Thoracic aorta (tissue), 2 donors: Measurements from ENCODE around the gene APOM. TPM values are rescaled to one million over a fixed set of nuclear protein-coding genes. Genes with fewer than 3 reads are reported as not detected.

Experiments used
- ATAC-seq: fragments of 150-250 bp; one replicate; pipeline ENCODE4 v1.8.0; 2017; ENCODE audit warnings: low read depth; ENCODE audit not compliant: insufficient number of reproducible peaks, low FRiP score
- DNase-seq: peaks from one replicate; pipeline ENCODE4 v3.0.0-alpha.2; 2020; ENCODE audit warnings: low spot score
- H3K27ac ChIP-seq, 2 donors: fragments of 200-600 bp; sonication (generic); 1 replicate in 1 of 2; 2 replicates in 1 of 2; pipeline ENCODE4 v1.5.1; 2016; ENCODE audit warnings: mild to moderate bottlenecking in 2 of 2, moderate library complexity in 2 of 2
- H3K27me3 ChIP-seq: fragments of 200-600 bp; sonication (generic); replicated peaks from 2 replicates; pipeline ENCODE4 v1.6.0; 2016; ENCODE audit warnings: mild to moderate bottlenecking; ENCODE audit not compliant: insufficient read depth
- H3K36me3 ChIP-seq: fragments of 200-600 bp; sonication (generic); one replicate; pipeline ENCODE4 v1.5.1; 2016
- H3K4me1 ChIP-seq, 2 donors: fragments of 200-600 bp; sonication (generic); 1 replicate in 1 of 2; 2 replicates in 1 of 2; pipeline versions ENCODE4 v1.5.1 to v1.6.0; 2016; ENCODE audit warnings: low read depth in 2 of 2, mild to moderate bottlenecking in 1 of 2; ENCODE audit not compliant: control insufficient read depth in 1 of 2
- H3K4me3 ChIP-seq: fragments of 200-600 bp; sonication (generic); 2 replicates; pipeline ENCODE4 v1.5.1; 2016; ENCODE audit warnings: mild to moderate bottlenecking
- H3K9me3 ChIP-seq: fragments of 200-600 bp; sonication (generic); 2 replicates; pipeline ENCODE4 v1.5.1; 2016
- total RNA-seq, 2 donors: library from RNA; depleted of rRNA; stranded (reverse); fragments of >200 nt; gene quantifications; one replicate each; pipeline versions ENCODE4 v1.1.0 to v1.2.3, GENCODE V29; 2016
- TF ChIP-seq, protein P1 (sequence below): fragments of 200-600 bp; sonication (generic); IDR thresholded peaks from one replicate; pipeline ENCODE4 v1.5.1; 2019; ENCODE audit warnings: antibody characterized with exemption

Gene APOM
- total RNA-seq, 2 donors from 2014 or later: 2.2 TPM; not detected in 1

DNA sequence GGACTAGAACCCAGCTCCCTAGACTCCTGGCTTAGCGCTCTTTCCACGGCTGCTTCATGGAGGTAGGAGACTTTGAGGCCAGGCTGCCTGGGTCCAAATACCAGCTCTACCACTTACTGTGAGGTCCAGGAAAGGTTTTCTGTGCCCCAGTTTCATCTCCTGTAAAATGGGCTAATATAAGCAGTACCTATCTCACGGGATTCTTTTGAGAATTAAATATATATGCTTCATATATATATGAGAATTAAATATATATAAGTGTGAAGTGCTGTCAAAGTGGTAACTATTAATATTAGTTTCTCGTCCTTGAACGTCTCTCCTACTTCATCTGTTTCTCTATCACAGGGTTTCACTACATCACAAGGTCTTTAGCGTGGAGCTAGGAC, 35.4 kb downstream of the APOM start:
- no peak overlapping the region for H3K4me3 ChIP-seq
- no peaks in the 10 kb centered on the region for H3K4me1 ChIP-seq
- ATAC-seq (no peak), DNase-seq (no peak)
- H3K27ac ChIP-seq: no peak overlapping the region
- H3K9me3 ChIP-seq: no peaks in the 10 kb centered on the region
- H3K36me3 ChIP-seq: peaks cover 71% of the 10 kb centered on the region
- TF ChIP-seq, protein P1, sequence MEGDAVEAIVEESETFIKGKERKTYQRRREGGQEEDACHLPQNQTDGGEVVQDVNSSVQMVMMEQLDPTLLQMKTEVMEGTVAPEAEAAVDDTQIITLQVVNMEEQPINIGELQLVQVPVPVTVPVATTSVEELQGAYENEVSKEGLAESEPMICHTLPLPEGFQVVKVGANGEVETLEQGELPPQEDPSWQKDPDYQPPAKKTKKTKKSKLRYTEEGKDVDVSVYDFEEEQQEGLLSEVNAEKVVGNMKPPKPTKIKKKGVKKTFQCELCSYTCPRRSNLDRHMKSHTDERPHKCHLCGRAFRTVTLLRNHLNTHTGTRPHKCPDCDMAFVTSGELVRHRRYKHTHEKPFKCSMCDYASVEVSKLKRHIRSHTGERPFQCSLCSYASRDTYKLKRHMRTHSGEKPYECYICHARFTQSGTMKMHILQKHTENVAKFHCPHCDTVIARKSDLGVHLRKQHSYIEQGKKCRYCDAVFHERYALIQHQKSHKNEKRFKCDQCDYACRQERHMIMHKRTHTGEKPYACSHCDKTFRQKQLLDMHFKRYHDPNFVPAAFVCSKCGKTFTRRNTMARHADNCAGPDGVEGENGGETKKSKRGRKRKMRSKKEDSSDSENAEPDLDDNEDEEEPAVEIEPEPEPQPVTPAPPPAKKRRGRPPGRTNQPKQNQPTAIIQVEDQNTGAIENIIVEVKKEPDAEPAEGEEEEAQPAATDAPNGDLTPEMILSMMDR: no peak
- H3K27me3 ChIP-seq: no peaks in the 10 kb centered on the region

GRCh38 chr6:31691564-31692108, 35.9 kb downstream of the APOM start:
- no peak for DNase-seq

GRCh38 chr6:31692353-31692752, 36.7 kb downstream of the APOM start:
- H3K4me1 ChIP-seq: no peaks in the 10 kb centered on the region
- H3K4me3 ChIP-seq: no peak overlapping the region
- ATAC-seq (no peak), DNase-seq (no peak)
- TF ChIP-seq, protein P1: no peak
- H3K27me3 ChIP-seq: no peaks in the 10 kb centered on the region
- H3K36me3 ChIP-seq: peaks cover 68% of the 10 kb centered on the region
- H3K27ac ChIP-seq: no peak overlapping the region
- no peaks in the 10 kb centered on the region for H3K9me3 ChIP-seq

More at GRCh38 chr6:31691564-31692108, 35.9 kb downstream of the APOM start:
- TF ChIP-seq, protein P1: no peak
- Histone ChIP-seq H3K4me3 (no peak overlapping the region), H3K27me3 (no peaks in the 10 kb centered on the region), H3K9me3 (no peaks in the 10 kb centered on the region), H3K36me3 (peaks cover 74% of the 10 kb centered on the region), H3K4me1 (no peaks in the 10 kb centered on the region), H3K27ac (no peak overlapping the region)
- ATAC-seq: no peak

GRCh38 chr6:31692886-31693285, 37.2 kb downstream of the APOM start:
- ATAC-seq: no peak
- no peak overlapping the region for H3K4me3 ChIP-seq
- no peaks in the 10 kb centered on the region for H3K9me3 ChIP-seq
- no peaks in the 10 kb centered on the region for H3K4me1 ChIP-seq
- TF ChIP-seq, protein P1: no peak
- no peaks in the 10 kb centered on the region for H3K27me3 ChIP-seq
- no peak for DNase-seq
- H3K36me3 ChIP-seq: peaks cover 66% of the 10 kb centered on the region
- no peak overlapping the region for H3K27ac ChIP-seq

DNA sequence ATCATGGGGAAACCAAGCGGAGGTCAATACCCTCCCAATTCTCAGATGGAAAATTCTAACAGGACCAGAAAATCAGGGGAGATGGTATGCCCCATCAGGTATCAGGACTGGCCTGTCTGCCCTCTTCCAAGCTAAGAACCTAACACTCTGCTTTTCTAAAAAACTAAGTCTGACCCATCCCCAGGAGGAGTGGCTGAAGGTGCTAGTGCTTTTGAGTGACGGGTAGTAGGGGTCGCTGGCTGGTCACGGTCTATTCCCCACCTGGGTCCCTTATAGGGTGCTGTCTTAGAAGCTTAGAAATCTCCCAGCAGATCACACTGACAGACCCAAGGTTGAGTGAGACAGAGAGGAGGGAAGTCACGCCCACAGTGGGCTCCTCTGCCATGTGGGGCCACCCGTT, 37.8 kb downstream of the APOM start:
- H3K27ac ChIP-seq: no peak overlapping the region
- H3K27me3 ChIP-seq: no peaks in the 10 kb centered on the region
- H3K4me1 ChIP-seq: no peaks in the 10 kb centered on the region
- ATAC-seq (no peak), DNase-seq (no peak)
- no peaks in the 10 kb centered on the region for H3K9me3 ChIP-seq
- TF ChIP-seq, protein P1: no peak
- no peak overlapping the region for H3K4me3 ChIP-seq
- H3K36me3 ChIP-seq: peaks cover 59% of the 10 kb centered on the region
